Body of pancreas (tissue), 4 donors: ENCODE measurements around the gene CATSPER4. TPM values are rescaled to one million over a fixed set of nuclear protein-coding genes. Genes with fewer than 3 reads are reported as not detected.

Source experiments
- ATAC-seq: fragments of 150-250 bp; one replicate; pipeline ENCODE4 v1.9.1; 2016
- DNase-seq, 4 donors: peaks; one replicate each; pipeline ENCODE4 v3.0.0-alpha.2; 2019
- H3K27ac ChIP-seq, 4 donors: fragments of 200-600 bp; sonication (generic); 1 replicate in 3 of 4; 2 replicates in 1 of 4; pipeline versions ENCODE4 v1.5.1 to v1.6.1; 2016 to 2019; ENCODE audit warnings: mild to moderate bottlenecking in 1 of 4, mixed read lengths in 1 of 4, moderate library complexity in 1 of 4
- H3K27me3 ChIP-seq, 2 donors: fragments of 200-600 bp; sonication (generic); one replicate each; pipeline ENCODE4 v1.6.0; 2016; ENCODE audit warnings: mild to moderate bottlenecking in 1 of 2
- H3K36me3 ChIP-seq, 2 donors: fragments of 200-600 bp; sonication (generic); replicated peaks in 1 of 2; 2 replicates each; pipeline ENCODE4 v1.5.1; 2016; ENCODE audit warnings: low read depth in 2 of 2; ENCODE audit not compliant: insufficient read depth in 1 of 2
- H3K4me1 ChIP-seq: fragments of 200-600 bp; sonication (generic); one replicate; pipeline ENCODE4 v1.6.0; 2016
- H3K4me3 ChIP-seq, 2 donors: fragments of 200-600 bp; sonication (generic); 1 replicate in 1 of 2; 2 replicates in 1 of 2; pipeline ENCODE4 v1.5.1; 2016 to 2019
- H3K9me3 ChIP-seq, 3 donors: fragments of 200-600 bp; sonication (generic); 1 replicate in 2 of 3; 2 replicates in 1 of 3; pipeline ENCODE4 v1.5.1; 2016
- POLR2A ChIP-seq, 3 donors: fragments of 450-650 bp; IDR thresholded peaks; one replicate each; pipeline ENCODE4 v1.6.1; 2016; ENCODE audit warnings: antibody characterized with exemption in 3 of 3, mild to moderate bottlenecking in 2 of 3
- WGBS, 2 donors: methylation state at CpG; one replicate each; pipeline ENCODE4 v1.1.5; 2017; 5-methylcytosine and 5-hydroxymethylcytosine counted together
- intact Hi-C: fragments of 100-400 bp; cut with DNase I; formaldehyde crosslinking; loops from one replicate; pipeline ENCODE4 v1.15.1; 2023
- total RNA-seq, 2 donors: library from RNA; depleted of rRNA; stranded (reverse); fragments of >200 nt; gene quantifications; one replicate each; pipeline ENCODE4 v1.1.0, GENCODE V29; 2016
- TF ChIP-seq, protein P1 (sequence below), 7 experiments: fragments of 450-650 bp in 4 of 7; fragments of 200-600 bp in 3 of 7; sonication (generic) in 3 of 7; IDR thresholded peaks; one replicate each; pipeline ENCODE4 v1.5.1; 2016 to 2019; ENCODE audit warnings: antibody characterized with exemption in 7 of 7

Gene CATSPER4
- total RNA-seq, 2 donors from 2014 or later, result not detected

DNA sequence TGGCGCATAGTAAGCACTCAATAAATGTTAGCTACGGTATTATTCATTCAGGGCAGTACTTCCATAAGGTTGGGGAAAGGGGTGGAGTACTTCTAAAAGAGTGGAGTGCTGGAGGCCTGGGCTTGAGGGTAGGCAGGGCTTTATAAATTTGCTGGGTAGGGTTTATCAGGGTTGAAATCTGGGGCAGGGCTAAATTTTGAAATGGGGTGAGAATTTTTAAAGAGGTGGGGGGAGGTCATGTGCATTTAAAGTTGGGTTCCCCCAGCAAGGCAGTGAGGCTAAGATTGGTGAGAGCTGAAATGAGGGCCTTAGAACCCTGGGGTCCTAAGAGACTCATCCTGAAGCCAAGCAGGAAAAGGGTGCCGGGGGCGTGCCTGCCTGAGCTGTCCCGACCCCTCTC, 10.0 kb downstream of the CATSPER4 start:
- no peaks in the 10 kb centered on the region for H3K9me3 ChIP-seq
- TF ChIP-seq POLR2A (IDR thresholded peaks at IDR 0.05), result no peak
- TF ChIP-seq, protein P1, sequence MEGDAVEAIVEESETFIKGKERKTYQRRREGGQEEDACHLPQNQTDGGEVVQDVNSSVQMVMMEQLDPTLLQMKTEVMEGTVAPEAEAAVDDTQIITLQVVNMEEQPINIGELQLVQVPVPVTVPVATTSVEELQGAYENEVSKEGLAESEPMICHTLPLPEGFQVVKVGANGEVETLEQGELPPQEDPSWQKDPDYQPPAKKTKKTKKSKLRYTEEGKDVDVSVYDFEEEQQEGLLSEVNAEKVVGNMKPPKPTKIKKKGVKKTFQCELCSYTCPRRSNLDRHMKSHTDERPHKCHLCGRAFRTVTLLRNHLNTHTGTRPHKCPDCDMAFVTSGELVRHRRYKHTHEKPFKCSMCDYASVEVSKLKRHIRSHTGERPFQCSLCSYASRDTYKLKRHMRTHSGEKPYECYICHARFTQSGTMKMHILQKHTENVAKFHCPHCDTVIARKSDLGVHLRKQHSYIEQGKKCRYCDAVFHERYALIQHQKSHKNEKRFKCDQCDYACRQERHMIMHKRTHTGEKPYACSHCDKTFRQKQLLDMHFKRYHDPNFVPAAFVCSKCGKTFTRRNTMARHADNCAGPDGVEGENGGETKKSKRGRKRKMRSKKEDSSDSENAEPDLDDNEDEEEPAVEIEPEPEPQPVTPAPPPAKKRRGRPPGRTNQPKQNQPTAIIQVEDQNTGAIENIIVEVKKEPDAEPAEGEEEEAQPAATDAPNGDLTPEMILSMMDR (IDR thresholded peaks at IDR 0.05), result no peak
- H3K36me3 ChIP-seq, result no peaks in the 10 kb centered on the region
- no peak for DNase-seq
- no peak overlapping the region for H3K27ac ChIP-seq
- no peak for ATAC-seq
- intact Hi-C loops, result no loop called here
- H3K27me3 ChIP-seq, result no peaks in the 10 kb centered on the region
- 86 to 88% methylated on average over 5 of the region's 5 CpGs for WGBS, 2 donors
- no peak overlapping the region for H3K4me3 ChIP-seq
- no peaks in the 10 kb centered on the region for H3K4me1 ChIP-seq

DNA sequence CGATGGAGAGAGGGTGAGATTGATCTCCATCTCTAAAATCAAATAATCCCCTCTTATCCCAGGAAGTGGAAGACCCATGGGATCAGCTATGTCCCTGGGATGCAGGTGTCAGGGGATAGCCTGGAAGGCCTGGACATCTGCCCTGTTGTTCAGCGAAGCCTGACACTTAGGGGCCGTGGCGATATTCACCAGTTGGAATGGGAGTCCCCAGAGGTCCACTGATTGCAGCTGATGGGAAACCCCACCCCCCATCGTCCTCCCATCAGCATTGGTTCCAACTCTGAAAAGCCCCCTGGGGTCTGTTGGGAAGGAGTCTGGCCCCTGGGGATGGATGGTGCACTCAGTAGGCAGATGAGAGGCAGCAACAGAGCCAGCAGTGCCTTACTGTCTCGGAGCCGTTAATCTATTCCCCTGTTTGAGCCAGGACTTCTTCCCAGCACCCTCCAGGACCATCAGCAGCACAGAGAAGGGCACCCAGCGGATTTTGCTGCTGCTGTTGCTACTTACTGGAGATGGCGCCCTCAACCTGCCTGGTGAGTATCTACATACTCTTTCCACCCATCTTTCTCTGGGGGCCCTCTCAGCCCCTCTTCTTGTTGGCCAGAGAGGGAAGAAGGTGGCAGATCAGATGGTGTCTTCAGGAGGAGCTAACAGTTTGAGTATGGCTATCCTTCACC, 13.4 kb downstream of the CATSPER4 start:
- Histone ChIP-seq H3K36me3 (no peaks in the 10 kb centered on the region), H3K4me3 (no peak overlapping the region), H3K4me1 (no peaks in the 10 kb centered on the region), H3K27me3 (no peaks in the 10 kb centered on the region), H3K27ac (no peak overlapping the region), H3K9me3 (no peaks in the 10 kb centered on the region)
- no peak for ATAC-seq
- intact Hi-C loops, result no loop called here
- WGBS, 2 donors, result 47 to 64% methylated on average over 7 to 9 of the region's 9 CpGs
- DNase-seq, result no peak
- TF ChIP-seq, protein P1 (IDR thresholded peaks at IDR 0.05), result no peak
- no peak for TF ChIP-seq POLR2A (IDR thresholded peaks at IDR 0.05)

DNA sequence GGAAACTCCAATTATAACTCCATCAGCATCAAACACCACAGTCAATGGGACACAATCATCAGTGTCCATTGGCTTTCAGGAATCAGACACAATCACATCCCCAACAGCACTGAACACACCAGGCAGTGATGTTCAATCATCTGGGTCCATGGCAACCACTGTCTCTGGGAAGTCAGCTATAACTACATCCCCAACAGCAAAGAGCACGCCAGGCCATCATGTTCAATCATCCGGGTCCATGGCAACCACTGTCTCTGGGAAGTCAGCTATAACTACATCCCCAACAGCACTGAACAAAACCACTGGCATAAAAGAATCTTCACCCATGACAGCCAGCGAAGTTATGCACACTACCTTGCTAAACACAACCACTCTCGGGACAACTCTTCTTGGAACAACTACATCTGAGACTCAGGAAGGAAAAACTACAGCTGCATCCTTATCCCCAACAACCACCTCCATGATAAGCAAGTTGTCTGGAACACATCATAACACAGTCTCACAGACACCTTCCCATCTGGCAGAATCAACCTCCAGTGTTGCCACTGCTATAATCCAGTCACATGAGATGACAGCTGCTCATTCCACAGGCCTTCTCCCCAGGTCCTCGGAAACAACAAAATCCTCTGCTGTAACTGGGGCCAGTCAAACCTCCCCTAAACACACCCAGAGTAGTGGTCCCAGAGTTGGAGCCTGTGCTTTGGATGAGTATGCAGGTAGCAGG, 19.9 kb downstream of the CATSPER4 start:
- Histone ChIP-seq H3K4me1 (no peaks in the 10 kb centered on the region), H3K36me3 (no peaks in the 10 kb centered on the region), H3K9me3 (no peaks in the 10 kb centered on the region), H3K4me3 (no peak overlapping the region), H3K27me3 (no peaks in the 10 kb centered on the region), H3K27ac (no peak overlapping the region)
- ATAC-seq (no peak), DNase-seq (no peak)
- WGBS, 2 donors, result 73 to 74% methylated on average over 4 to 5 of the region's 5 CpGs
- intact Hi-C loops, result no loop called here
- TF ChIP-seq POLR2A (IDR thresholded peaks at IDR 0.05), result no peak
- TF ChIP-seq, protein P1 (IDR thresholded peaks at IDR 0.05), result no peak

DNA sequence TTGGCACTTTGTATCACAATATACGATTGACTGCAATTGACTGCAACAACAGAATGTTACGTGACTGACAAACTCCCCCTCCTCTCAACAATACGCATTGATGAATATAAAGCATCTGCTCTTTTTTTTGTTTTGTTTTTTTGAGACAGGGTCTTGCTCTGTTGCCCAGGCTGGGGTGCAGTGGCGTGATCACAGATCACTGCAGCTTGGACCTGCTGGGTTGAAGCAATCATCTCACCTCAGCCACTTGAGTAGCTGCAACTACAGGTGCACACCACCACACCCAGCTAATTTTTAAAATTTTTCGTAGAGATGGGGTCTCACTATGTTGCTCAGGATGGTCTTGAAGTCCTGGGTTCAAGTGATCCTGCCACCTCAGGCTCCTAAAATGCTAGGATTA, 22.3 kb downstream of the CATSPER4 start:
- Histone ChIP-seq H3K4me1 (no peaks in the 10 kb centered on the region), H3K27ac (no peak overlapping the region), H3K4me3 (no peak overlapping the region), H3K36me3 (no peaks in the 10 kb centered on the region), H3K27me3 (no peaks in the 10 kb centered on the region), H3K9me3 (no peaks in the 10 kb centered on the region)
- no peak for ATAC-seq
- DNase-seq, result no peak
- TF ChIP-seq POLR2A (IDR thresholded peaks at IDR 0.05), result no peak
- TF ChIP-seq, protein P1 (IDR thresholded peaks at IDR 0.05), result no peak
- intact Hi-C loops, result no loop called here
- WGBS, 2 donors, result 78 to 83% methylated on average over 5 of the region's 5 CpGs
